GM23248 (cell line): Measurements from ENCODE around the gene CMSS1.

Experiments used
- EZH2 ChIP-seq: fragments of 200-600 bp; sonication (generic); IDR thresholded peaks from 2 replicates; pipeline ENCODE4 v1.6.1; 2018; ENCODE audit warnings: antibody characterized with exemption, mild to moderate bottlenecking; ENCODE audit not compliant: insufficient read depth, poor library complexity, severe bottlenecking
- EZH2phosphoT487 ChIP-seq: fragments of 200-600 bp; sonication (generic); IDR thresholded peaks from 2 replicates; pipeline ENCODE4 v1.6.1; 2018; ENCODE audit warnings: antibody characterized with exemption, moderate library complexity, mild to moderate bottlenecking, low read depth; ENCODE audit not compliant: insufficient read depth

- TF ChIP-seq EZH2 (no peak), EZH2phosphoT487 (no peak)
These were observed 147.4 kb downstream of the CMSS1 start for GRCh38 chr3:99965077-99965476.
